ENCODE data around the gene TMCC2.

Gene TMCC2

GRCh38 chr1:205236526-205236925 lies 8.8 kb downstream of the TMCC2 start:
- Histone ChIP-seq H2BK12ac (ENCODE audit: low read length) (no peak overlapping the region), H3K14ac (ENCODE audit: low read length) (no peak overlapping the region), H3K4me1 (ENCODE audit: control insufficient read depth in 1 of 2, insufficient read depth in 2 of 2, low read length in 2 of 2) (no peaks in the 10 kb centered on the region), H3K4me3 (ENCODE audit: low read depth, low read length) (no peak overlapping the region), H2AFZ (ENCODE audit: insufficient read depth, low read length, poor library complexity) (no peak overlapping the region), H3K9ac (ENCODE audit: low read length) (no peak overlapping the region), H2BK120ac (ENCODE audit: insufficient read depth, low read length, poor library complexity) (no peak overlapping the region), H2BK5ac (ENCODE audit: low read depth, low read length, poor library complexity) (no peak overlapping the region), H3K9me3 (ENCODE audit: insufficient read depth, low read depth, low read length) (no peaks in the 10 kb centered on the region), H3K79me1 (ENCODE audit: low read length) (no peaks in the 10 kb centered on the region), H4K8ac (ENCODE audit: low read depth, low read length) (no peak overlapping the region), H4K91ac (ENCODE audit: low read depth, low read length) (no peak overlapping the region), H4K12ac (ENCODE audit: low read depth, low read length) (no peak overlapping the region), H3K4ac (ENCODE audit: low read depth, low read length) (no peak overlapping the region), H3K23ac (ENCODE audit: low read length) (no peak overlapping the region), H3K4me2 (ENCODE audit: low read length) (no peak overlapping the region), H3K27me3 (ENCODE audit: insufficient read depth, low read length) (no peaks in the 10 kb centered on the region), H2AK5ac (ENCODE audit: low read length) (no peak overlapping the region), H3K27ac (ENCODE audit: low read depth, low read length) (no peak overlapping the region), H3K79me2 (ENCODE audit: control insufficient read depth, insufficient read depth, low read length, poor library complexity) (no peaks in the 10 kb centered on the region), H3K36me3 (ENCODE audit: control insufficient read depth in 1 of 2, insufficient read depth in 2 of 2, low read length in 2 of 2) (peaks cover 0 to 2% of the 10 kb centered on the region in 2 experiments), H3K18ac (ENCODE audit: low read length) (no peak overlapping the region)
- no peak for DNase-seq
- no CpG with 5 or more reads among the region's 8 CpGs for WGBS (ENCODE audit: extremely low coverage, insufficient coverage, insufficient read length)

DNA sequence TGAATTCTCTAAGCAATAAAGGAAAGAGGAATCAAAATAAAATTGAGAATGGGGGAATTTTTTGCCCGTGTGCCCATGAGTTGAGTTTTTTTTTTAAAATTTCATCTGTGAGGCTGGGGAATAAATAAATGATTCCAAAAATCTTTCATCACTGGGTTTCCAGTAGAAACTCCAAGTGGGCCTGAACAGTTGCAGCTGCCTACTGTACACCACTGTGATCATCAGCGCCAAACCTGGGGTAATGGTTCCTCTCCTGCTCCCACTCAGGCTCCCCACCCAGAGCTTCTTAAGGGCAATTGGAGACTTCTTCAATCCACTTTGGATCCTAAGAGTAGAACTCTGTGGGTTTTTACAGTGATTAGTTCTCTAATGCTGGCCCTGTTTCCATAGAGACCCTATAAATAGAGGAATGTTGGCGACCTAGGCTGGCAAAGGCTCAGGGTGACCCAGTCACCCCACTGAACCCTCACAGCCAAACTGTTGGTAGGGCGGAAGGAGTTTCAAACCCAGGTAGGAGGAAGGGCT lies 9.3 kb downstream of the TMCC2 start:
- Histone ChIP-seq H3K27ac (ENCODE audit: low read depth, low read length) (no peak overlapping the region), H3K23ac (ENCODE audit: low read length) (no peak overlapping the region), H3K79me2 (ENCODE audit: control insufficient read depth, insufficient read depth, low read length, poor library complexity) (no peaks in the 10 kb centered on the region), H3K18ac (ENCODE audit: low read length) (no peak overlapping the region), H3K9me3 (ENCODE audit: insufficient read depth, low read depth, low read length) (no peaks in the 10 kb centered on the region), H4K8ac (ENCODE audit: low read depth, low read length) (no peak overlapping the region), H3K4me2 (ENCODE audit: low read length) (no peak overlapping the region), H2AFZ (ENCODE audit: insufficient read depth, low read length, poor library complexity) (no peak overlapping the region), H3K79me1 (ENCODE audit: low read length) (no peaks in the 10 kb centered on the region), H2AK5ac (ENCODE audit: low read length) (no peak overlapping the region), H3K4me3 (ENCODE audit: low read depth, low read length) (no peak overlapping the region), H3K4ac (ENCODE audit: low read depth, low read length) (no peak overlapping the region), H3K9ac (ENCODE audit: low read length) (no peak overlapping the region), H3K36me3 (ENCODE audit: control insufficient read depth in 1 of 2, insufficient read depth in 2 of 2, low read length in 2 of 2) (peaks cover 2 to 6% of the 10 kb centered on the region in 2 experiments), H3K27me3 (ENCODE audit: insufficient read depth, low read length) (no peaks in the 10 kb centered on the region), H2BK12ac (ENCODE audit: low read length) (no peak overlapping the region), H3K4me1 (ENCODE audit: control insufficient read depth in 1 of 2, insufficient read depth in 2 of 2, low read length in 2 of 2) (no peaks in the 10 kb centered on the region), H2BK120ac (ENCODE audit: insufficient read depth, low read length, poor library complexity) (no peak overlapping the region), H2BK5ac (ENCODE audit: low read depth, low read length, poor library complexity) (no peak overlapping the region), H4K12ac (ENCODE audit: low read depth, low read length) (no peak overlapping the region), H3K14ac (ENCODE audit: low read length) (no peak overlapping the region), H4K91ac (ENCODE audit: low read depth, low read length) (no peak overlapping the region)
- DNase-seq = no peak
- no CpG with 5 or more reads among the region's 4 CpGs for WGBS (ENCODE audit: extremely low coverage, insufficient coverage, insufficient read length)

- no peaks in the 10 kb centered on the region for H3K79me1 ChIP-seq (ENCODE audit: low read length)
- no peak overlapping the region for H4K12ac ChIP-seq (ENCODE audit: low read depth, low read length)
- H4K8ac ChIP-seq (ENCODE audit: low read depth, low read length) = no peak overlapping the region
- peaks cover 2 to 6% of the 10 kb centered on the region in 2 experiments for H3K36me3 ChIP-seq (ENCODE audit: control insufficient read depth in 1 of 2, insufficient read depth in 2 of 2, low read length in 2 of 2)
- H3K18ac ChIP-seq (ENCODE audit: low read length) = no peak overlapping the region
- H2BK12ac ChIP-seq (ENCODE audit: low read length) = no peak overlapping the region
- H3K14ac ChIP-seq (ENCODE audit: low read length) = no peak overlapping the region
- no peaks in the 10 kb centered on the region for H3K79me2 ChIP-seq (ENCODE audit: control insufficient read depth, insufficient read depth, low read length, poor library complexity)
- no peak overlapping the region for H3K4me3 ChIP-seq (ENCODE audit: low read depth, low read length)
- no peak overlapping the region for H3K23ac ChIP-seq (ENCODE audit: low read length)
- H3K9ac ChIP-seq (ENCODE audit: low read length) = no peak overlapping the region
- H3K27ac ChIP-seq (ENCODE audit: low read depth, low read length) = no peak overlapping the region
- H3K27me3 ChIP-seq (ENCODE audit: insufficient read depth, low read length) = no peaks in the 10 kb centered on the region
- H3K4ac ChIP-seq (ENCODE audit: low read depth, low read length) = no peak overlapping the region
- WGBS (ENCODE audit: extremely low coverage, insufficient coverage, insufficient read length) = no CpG with 5 or more reads among the region's 12 CpGs
- H2AK5ac ChIP-seq (ENCODE audit: low read length) = no peak overlapping the region
- H3K4me1 ChIP-seq (ENCODE audit: control insufficient read depth in 1 of 2, insufficient read depth in 2 of 2, low read length in 2 of 2) = no peaks in the 10 kb centered on the region
- no peak overlapping the region for H2AFZ ChIP-seq (ENCODE audit: insufficient read depth, low read length, poor library complexity)
- H2BK5ac ChIP-seq (ENCODE audit: low read depth, low read length, poor library complexity) = no peak overlapping the region
- H3K4me2 ChIP-seq (ENCODE audit: low read length) = no peak overlapping the region
- H2BK120ac ChIP-seq (ENCODE audit: insufficient read depth, low read length, poor library complexity) = no peak overlapping the region
- H4K91ac ChIP-seq (ENCODE audit: low read depth, low read length) = no peak overlapping the region
- H3K9me3 ChIP-seq (ENCODE audit: insufficient read depth, low read depth, low read length) = no peaks in the 10 kb centered on the region
- no peak for DNase-seq
Measured at GRCh38 chr1:205237526-205238484, 10.1 kb downstream of the TMCC2 start.

DNA sequence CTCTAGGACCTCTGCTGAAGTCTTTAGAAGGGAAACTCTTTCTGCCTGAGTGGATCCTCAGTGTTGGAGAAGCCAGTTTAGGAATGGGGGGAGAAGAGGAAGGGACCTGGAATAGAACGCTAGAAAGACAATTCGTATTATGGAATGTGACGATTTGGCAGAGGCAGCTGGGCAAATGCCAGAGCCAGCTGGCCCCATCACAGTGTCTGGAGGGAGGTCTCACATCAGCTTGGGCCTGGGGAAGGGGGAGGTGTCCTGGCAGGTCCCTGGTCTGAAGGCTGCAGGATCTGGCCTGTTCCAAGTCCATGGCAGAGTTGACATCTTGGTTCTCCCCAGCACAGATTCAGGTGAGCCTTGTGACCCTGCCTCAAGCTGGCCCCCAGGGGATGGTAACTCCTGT lies 11.3 kb downstream of the TMCC2 start:
- Histone ChIP-seq H3K27ac (ENCODE audit: low read depth, low read length) (no peak overlapping the region), H3K23ac (ENCODE audit: low read length) (no peak overlapping the region), H3K4me2 (ENCODE audit: low read length) (no peak overlapping the region), H4K8ac (ENCODE audit: low read depth, low read length) (no peak overlapping the region), H3K79me2 (ENCODE audit: control insufficient read depth, insufficient read depth, low read length, poor library complexity) (no peaks in the 10 kb centered on the region), H3K36me3 (ENCODE audit: control insufficient read depth in 1 of 2, insufficient read depth in 2 of 2, low read length in 2 of 2) (peaks cover 2 to 6% of the 10 kb centered on the region in 2 experiments), H3K4me3 (ENCODE audit: low read depth, low read length) (no peak overlapping the region), H4K91ac (ENCODE audit: low read depth, low read length) (no peak overlapping the region), H2AFZ (ENCODE audit: insufficient read depth, low read length, poor library complexity) (no peak overlapping the region), H3K4ac (ENCODE audit: low read depth, low read length) (no peak overlapping the region), H2BK12ac (ENCODE audit: low read length) (no peak overlapping the region), H3K9me3 (ENCODE audit: insufficient read depth, low read depth, low read length) (no peaks in the 10 kb centered on the region), H3K9ac (ENCODE audit: low read length) (no peak overlapping the region), H3K4me1 (ENCODE audit: control insufficient read depth in 1 of 2, insufficient read depth in 2 of 2, low read length in 2 of 2) (no peaks in the 10 kb centered on the region), H3K14ac (ENCODE audit: low read length) (no peak overlapping the region), H3K27me3 (ENCODE audit: insufficient read depth, low read length) (no peaks in the 10 kb centered on the region), H3K18ac (ENCODE audit: low read length) (no peak overlapping the region), H2BK120ac (ENCODE audit: insufficient read depth, low read length, poor library complexity) (no peak overlapping the region), H2AK5ac (ENCODE audit: low read length) (no peak overlapping the region), H4K12ac (ENCODE audit: low read depth, low read length) (no peak overlapping the region), H2BK5ac (ENCODE audit: low read depth, low read length, poor library complexity) (no peak overlapping the region), H3K79me1 (ENCODE audit: low read length) (no peaks in the 10 kb centered on the region)
- no peak for DNase-seq
- no CpG with 5 or more reads among the region's 3 CpGs for WGBS (ENCODE audit: extremely low coverage, insufficient coverage, insufficient read length)
